ENCODE measurements around the gene ZNF276.

ZNF276 gene

DNA sequence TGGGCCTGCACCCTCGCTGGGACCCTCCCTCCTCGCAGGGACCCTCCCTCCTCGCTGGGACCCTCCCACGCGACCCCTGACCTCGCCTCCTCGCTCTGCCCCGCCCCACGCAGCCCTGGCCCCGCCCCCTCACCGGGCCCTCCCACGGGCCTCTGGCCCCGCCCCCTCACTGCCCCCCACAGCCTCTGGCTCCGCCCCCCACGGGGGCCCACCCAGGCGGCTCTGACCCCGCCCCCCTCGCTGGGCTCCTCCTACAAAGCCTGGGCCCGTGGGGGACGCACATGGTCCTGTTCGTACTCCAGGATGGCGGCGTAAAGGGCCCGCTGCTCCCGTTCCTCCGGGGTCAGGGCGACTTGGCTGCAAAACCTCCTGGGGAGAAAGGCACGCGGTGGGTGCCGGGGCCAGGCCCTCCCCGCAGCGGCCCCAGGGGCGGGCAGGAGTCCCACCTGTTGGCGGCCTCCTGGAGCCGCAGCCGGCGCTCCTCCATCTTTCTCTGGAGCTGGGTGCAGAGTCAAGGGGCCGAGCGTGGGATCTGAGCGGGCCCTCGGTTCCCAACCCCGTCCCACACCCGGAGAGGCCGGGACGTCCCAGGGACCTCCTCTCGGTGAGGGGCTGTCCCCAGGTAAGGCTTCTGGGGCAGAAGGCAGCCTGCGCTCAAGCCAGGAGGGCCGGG lies 9.6 kb upstream of the ZNF276 start:
- peak overlapping the region; percentile 80 for H3K4me3 ChIP-seq (ENCODE audit: low read depth, low read length)

DNA sequence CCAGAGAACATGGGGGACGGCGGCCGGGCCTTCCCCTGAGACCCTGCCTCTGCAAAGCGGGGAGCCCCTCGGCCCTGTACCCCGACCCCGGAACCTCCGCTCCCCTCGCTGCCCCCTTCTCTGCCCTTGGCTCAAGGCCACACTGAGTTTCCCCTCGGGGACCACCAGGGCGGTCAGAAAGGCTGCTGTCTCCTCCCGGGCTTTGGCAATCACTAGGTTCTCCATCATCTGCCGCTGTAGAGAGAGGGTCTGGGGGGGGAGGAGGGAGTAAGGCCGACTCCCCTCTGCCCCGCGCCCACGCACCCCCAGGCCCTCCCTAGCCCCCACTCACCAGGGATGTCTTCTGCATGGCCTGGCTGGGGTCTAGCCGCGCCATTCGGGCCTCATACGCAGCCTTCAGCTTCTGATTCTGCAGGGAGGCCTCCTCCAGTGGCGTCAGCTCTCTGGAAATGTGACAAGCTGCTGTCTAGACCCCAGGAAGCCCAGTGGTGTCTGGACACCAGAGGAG lies 9.0 kb upstream of the ZNF276 start:
- H3K4me3 ChIP-seq (ENCODE audit: low read depth, low read length): peak overlapping the region; percentile 80

DNA sequence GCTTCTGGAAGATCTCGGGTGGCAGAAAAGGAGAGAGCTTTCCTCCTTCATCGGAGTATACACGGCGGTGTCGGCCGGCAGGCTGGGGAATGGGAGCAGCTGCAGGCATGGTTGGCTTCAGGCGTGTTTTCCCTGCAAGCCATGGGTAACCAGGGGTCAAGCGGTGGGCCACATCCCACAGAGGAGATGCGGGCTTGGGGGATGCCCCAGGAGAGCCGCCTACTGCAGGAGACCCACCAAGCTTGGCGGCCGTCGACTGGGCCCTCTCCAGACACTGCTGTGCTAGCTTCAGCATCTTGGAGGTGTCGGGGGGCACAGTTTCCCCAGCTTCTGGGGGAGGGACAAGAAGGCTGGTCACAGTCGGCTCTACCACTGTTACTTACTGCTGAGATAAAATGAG lies 4.8 kb upstream of the ZNF276 start:
- H3K4me3 ChIP-seq (ENCODE audit: low read depth, low read length): no peak overlapping the region

DNA sequence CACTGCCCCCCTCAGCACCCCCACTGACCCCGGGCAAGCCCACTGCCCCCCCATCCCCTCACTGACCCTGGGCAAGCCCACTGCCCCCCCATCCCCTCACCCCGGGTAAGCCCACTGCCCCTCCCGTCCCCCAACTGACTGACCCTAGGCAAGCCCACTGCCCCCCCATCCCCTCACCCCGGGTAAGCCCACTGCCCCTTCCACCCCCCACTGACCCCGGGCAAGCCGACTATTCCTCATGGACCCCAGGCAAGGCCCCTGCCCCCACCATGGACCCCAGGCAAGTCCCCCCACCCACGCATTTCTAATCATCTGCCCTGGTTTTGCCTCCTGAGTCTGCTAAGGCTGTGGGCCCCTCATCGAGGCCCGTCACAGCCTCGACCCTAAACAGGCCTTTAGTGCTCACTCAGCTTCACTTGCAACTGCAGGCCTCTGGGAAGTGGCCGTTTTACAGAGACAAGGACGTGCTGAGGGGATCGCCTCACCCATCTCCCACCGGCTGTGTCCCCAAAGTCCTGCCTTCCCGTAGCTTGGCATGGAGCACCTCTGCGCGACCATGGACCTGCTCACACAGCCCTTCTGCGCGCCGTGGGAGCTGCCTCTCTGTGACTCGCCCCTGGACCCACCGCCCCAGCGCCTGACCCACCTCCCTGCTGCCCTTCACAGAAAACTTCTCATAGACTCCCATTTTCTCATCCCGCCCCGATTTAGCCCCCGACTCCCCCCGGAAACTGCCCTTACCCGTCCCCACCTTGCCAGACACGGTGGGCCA lies 4.2 kb upstream of the ZNF276 start:
- no peak overlapping the region for H3K4me3 ChIP-seq (ENCODE audit: low read depth, low read length)

DNA sequence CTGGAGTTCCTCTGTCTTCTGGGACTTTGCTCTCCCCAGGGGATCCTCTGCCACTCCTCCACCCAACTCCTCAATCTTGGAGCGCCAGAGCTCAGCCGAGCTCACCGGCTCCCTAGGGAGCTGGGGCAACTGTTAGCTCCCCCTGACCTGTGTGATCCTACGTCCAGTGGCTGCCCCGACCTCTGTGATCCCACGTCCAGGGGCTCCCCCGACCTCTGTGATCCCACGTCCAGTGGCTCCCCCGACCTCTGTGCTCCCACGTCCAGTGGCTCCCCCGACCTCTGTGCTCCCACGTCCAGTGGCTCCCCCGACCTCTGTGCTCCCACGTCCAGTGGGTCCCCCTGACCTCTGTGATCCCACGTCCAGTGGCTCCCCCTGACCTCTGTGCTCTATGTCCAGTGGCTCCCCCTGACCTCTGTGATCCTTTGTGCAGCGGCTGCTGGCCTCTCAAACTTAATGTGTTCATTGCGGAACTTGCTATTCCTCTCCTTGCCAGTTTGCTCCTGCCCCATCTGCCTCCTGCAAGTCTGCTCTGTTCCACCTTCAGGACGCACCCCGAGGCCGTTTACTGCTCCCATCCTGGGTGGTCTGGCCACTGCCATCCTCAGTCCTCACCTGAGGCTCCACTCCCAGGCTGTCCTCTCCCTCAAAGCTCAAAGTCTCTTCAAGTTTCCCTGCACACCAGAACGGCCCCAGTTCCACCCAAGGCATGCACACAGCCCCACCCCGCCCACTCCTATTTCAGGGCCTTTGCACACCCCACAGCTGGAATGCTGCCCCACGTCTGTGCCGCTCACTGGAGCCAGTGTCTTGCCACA lies 3.4 kb upstream of the ZNF276 start:
- H3K4me3 ChIP-seq (ENCODE audit: low read depth, low read length): no peak overlapping the region

DNA sequence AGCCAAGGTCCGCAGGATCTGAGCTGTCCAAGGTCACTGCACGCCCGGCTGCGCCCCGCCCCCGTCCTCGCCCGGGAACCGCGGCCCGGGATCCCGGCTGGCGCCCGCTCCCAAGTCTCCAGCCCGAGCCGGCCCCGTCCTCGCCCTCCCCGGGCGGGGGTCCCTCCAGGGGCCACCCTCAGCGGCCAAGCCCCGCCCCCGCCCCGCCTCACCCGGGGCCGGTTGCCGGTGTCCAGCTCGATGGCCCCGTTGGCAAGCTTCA lies 855 bp upstream of the ZNF276 start:
- peak overlapping the region; percentile 56 for H3K4me3 ChIP-seq (ENCODE audit: low read depth, low read length)

DNA sequence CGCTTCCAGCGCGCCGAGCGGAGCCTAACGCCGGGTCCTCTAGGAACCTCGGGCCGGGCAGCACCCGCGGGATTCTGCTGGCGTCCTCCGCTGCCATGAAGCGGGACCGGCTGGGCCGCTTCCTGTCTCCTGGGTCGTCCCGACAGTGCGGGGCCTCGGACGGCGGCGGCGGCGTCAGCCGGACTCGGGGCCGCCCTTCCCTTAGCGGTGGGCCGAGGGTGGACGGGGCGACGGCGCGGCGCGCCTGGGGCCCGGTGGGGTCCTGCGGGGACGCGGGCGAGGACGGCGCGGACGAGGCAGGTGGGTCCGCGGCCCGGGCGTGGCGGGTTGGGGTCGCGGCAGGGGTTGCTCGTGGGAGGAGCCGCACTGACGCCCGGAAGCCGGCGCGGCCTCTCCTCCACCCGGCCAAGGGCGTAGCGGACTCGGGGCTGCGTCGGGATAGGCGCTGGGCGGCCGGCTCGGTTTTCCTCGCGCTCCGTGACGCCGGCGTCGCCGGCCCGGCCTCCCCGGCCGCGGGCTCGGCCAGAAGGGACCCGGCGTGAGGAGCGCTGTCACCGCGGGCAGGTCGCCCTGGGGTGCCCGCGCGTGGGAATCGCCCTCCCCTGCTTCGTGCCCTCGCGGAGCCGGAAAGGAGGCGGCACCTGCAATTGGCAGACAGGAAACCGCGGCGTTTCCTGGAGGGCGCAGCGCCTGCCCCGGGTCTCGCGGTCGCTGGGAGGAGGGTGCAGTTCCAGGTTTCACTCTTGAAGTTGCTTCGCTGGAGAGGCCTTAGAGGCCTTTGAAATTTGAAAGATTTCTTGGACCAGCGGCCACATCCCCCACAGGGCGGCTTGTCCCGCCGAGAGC lies 432 bp downstream of the ZNF276 start:
- H3K4me3 ChIP-seq (ENCODE audit: low read depth, low read length): peak overlapping the region; percentile 42

DNA sequence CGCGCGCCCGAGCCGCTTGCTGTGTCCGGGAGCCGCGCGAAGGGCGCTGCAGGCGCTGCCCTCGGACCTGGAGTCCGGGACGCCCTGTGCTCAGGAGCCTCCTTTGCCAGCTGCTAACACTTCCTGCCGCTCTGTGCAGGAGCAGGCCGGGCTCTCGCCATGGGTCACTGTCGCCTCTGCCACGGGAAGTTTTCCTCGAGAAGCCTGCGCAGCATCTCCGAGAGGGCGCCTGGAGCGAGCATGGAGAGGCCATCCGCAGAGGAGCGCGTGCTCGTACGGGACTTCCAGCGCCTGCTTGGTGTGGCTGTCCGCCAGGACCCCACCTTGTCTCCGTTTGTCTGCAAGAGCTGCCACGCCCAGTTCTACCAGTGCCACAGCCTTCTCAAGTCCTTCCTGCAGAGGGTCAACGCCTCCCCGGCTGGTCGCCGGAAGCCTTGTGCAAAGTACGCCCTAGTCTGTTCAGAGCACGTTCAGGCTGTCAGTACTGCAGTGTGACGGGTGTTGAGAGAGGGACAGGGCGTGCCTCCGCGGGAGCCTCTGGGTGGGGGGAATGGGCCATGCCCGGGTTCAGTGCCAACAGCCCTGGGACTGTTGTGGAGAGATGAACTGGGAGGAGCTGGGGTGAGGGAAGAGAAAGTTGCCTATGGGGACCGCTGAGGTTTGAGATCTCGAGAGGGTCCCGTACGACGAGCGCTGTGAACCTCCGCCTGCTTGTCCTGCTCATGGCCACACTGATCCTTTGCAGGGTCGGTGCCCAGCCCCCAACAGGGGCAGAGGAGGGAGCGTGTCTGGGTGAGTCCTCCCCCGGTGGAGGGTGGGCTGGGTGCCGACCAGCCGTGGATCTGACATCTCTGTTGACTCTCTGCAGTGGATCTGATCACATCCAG lies 1.3 kb downstream of the ZNF276 start:
- peak overlapping the region; percentile 42 for H3K4me3 ChIP-seq (ENCODE audit: low read depth, low read length)

DNA sequence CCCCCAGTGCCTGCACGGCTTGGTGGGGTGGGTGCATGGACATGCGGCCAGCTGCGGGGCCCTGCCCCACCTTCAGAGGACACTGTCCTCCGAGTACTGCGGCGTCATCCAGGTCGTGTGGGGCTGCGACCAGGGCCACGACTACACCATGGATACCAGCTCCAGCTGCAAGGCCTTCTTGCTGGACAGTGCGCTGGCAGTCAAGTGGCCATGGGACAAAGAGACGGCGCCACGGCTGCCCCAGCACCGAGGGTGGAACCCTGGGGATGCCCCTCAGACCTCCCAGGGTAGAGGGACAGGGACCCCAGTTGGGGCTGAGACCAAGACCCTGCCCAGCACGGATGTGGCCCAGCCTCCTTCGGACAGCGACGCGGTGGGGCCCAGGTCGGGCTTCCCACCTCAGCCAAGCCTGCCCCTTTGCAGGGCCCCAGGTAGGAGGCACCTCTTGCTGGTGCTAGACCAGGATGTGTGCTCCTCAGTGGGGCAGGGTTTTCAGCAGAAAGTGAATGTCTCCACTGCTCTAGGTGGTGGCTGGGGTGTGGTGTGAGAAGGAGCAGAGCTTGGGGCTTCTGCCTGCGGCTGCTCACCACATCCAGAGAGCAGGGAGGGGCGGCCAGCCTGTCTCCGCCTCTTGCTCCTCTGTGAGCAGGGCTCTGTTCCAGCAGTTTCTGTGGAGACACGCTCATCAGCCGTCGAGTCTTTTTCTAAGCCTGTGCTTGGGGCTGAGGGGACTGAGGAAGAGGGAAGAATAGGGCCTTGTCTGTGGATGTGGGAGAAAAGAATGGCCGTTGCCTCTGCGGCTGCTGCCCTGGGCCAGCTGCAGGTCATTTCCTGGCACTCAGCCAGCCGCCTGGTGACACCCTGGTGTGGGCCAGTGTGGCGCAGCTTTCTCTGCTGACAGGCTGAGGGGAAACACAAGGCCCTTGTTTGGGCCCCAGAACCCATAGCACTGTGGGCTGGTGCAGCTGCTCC lies 2.2 kb downstream of the ZNF276 start:
- no peak overlapping the region for H3K4me3 ChIP-seq (ENCODE audit: low read depth, low read length)

DNA sequence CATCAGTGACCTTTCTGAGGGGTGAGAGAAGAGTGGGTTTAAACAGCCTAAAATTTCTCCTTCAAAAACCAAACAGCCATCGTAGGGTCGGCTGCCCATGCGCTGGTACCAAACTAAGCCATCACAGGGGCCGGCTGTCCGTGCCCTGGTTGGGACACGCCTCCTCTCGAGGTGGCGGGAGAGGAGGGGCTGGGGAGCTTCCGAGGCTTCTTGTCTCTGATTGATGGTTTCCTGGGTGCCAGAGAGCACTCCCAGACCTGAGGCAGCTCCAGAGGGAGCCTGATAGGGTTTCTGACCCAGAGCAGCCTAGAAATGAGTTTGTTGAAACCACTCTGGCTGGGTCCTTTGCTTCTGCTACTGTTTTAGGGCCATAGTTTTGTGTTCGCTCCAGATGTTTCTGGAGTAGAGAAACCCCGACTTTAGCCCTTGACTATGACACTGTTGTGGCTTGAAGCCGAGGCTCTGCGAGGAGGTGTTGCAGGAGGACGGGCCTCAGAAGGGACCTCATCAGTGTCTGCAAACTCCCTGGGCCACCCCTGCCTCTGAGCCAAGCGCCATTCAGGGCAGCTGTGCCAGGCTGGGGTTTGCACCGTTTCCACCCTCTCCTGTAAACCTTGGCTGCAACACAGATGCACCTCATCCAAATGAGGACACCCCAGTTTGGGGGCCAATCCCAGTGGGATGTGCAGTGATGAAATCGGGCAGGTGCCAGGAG lies 6.2 kb downstream of the ZNF276 start:
- H3K4me3 ChIP-seq (ENCODE audit: low read depth, low read length): no peak overlapping the region

DNA sequence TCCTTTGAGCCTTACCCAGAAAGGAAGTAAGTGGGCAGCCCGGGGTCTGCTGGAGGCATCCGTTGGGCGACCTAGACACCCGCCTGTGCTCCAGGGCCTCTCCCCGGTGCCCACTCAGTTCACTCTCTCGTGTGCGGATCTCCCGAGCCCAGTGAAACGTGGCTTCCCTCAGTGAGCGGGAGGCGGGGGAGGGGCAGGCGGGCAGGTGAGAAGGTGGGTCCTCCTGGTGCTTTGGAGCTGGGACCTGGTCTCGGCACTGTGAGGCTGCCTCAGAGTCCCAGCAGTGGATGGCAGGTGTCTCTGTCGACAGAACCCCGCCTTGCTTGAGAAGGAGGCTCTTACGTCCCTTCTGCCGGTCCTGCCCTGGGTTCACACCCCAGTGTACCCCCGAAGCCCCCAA lies 8.0 kb downstream of the ZNF276 start:
- H3K4me3 ChIP-seq (ENCODE audit: low read depth, low read length): no peak overlapping the region

DNA sequence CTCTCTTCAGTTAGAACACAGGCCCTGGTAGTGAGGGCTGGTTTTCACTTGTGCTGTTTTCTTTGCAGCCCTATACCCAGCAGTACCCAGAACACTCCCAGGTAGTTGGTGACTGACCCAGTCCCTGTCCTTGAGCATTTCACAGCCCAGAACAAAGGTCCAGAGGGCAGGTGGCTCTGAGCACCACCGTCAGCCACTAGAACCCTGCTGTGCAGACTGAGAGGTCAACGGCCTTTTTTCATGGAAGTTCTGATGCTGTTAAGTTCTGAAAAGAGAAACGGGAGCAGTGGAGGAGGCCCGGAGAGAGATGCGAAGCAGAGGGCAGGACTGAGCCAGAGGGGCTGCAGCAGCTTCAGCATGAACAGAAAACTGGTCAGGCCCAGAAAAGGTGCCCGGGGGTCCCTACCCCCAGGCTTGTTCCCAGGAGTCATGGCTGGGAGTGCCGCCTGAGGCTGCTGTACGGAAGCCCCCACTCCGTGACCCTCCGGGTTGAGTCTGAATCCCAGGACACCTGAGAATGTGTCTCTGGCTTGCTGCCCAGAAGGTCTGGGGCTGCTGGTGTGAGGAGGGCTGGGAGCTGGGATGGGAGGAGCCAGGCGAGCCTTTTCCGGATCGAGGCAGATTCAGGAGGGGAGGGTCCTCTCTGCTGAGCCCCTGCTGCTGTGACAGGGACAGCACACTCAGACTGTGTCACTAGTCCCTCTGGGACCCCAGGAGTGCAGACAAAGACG lies 8.7 kb downstream of the ZNF276 start:
- H3K4me3 ChIP-seq (ENCODE audit: low read depth, low read length): no peak overlapping the region

DNA sequence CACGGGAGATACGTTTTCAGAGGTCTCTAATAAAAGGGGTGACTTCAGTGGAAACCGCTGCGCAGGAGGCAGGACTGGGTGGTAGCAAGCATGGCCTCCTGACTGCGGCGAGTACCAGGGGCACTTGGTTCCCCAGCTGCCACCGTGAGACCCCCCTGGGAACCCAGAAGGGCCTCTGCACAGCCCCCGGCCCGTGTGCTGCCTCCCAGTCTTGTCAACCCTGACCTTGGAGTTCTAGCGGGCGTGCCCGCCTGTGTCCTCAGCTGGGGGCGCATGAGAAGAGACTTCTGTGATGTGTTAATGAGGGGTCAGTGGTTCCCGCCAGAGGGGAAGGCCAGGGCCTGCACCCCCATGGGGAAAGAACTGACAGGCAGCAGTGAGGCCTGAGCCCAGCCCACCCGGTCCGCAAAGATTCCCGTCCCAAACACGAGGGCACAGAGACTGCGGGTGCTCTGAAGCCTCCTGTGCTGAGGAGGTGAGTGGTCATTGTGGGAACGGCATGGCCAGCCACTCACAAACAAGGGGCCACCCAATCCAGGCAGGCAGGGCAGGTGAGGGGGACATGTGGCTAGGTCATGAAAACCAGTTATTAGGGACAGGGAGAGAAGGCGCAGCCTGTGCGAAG lies 9.4 kb downstream of the ZNF276 start:
- no peak overlapping the region for H3K4me3 ChIP-seq (ENCODE audit: low read depth, low read length)

DNA sequence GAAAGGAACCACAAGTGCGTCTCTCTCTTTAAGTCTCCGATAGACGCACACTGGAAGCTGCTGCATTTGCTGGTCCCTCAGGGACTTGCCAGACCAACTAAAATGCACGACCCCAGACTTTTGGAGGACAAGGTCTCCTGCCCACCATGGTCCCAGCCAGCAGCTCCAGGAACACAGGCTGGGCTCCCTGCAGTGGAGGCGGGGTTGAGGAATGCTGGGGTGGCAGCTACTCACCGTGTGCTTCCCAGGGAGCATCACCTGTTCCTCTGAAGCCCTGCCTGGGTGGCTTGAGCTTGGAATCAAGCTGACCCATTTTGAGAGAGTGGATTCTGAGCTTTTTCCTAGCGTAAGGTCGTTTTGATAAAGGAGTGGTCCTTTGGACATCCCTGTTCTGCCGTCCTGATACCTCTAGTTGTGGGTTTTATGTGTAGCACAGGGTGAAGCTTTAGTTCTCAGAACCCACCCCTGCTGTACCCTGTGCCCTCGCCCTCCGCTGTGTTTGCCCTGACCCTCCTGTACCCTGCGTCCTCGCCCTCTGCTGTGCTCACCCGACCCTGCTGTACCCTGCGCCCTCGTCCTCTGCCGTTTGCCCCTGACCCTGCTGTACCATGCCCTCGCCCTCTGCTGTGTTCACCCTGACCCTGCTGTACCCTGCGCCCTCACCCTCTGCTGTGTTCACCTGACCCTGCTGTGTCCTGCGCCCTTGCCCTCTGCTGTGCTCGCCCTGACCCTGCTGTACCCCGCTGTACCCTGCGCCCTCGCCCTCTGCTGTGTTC lies 11.0 kb downstream of the ZNF276 start:
- H3K4me3 ChIP-seq (ENCODE audit: low read depth, low read length): no peak overlapping the region

DNA sequence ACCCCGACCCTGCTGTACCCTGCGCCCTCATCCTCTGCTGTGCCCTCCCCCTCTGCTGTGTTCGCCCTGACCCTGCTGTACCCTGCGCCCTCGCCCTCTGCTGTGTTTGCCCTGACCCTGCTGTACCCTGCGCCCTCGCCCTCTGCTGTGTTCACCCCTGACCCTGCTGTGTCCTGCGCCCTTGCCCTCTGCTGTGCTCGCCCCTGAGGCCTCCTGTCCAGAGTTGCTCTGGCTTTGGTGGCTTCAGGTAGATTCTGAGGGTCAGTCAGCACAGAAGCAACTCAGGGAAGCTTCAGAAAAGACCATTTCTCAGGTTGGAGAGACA lies 11.5 kb downstream of the ZNF276 start:
- no peak overlapping the region for H3K4me3 ChIP-seq (ENCODE audit: low read depth, low read length)

DNA sequence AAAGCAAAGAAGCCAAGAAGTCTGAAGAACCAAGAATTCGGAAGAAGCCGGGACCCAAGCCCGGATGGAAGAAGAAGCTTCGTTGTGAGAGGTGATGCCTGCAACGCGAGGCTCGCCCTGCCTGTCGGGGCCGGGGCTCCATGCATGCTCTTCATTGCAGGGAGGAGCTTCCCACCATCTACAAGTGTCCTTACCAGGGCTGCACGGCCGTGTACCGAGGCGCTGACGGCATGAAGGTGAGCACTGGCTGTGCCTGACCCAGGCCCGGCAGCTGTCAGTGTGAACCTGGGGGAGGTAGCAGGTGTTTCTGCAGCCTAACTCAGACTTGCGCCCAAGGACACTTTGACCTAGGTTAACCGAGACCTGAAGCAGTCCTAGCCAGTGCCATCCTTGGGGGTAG lies 12.0 kb downstream of the ZNF276 start:
- H3K4me3 ChIP-seq (ENCODE audit: low read depth, low read length): no peak overlapping the region

Data from iPS-11a (cell line).